GM23338 (cell line): ENCODE measurements around the gene ASPDH. TPM values are rescaled to one million over a fixed set of nuclear protein-coding genes. Genes with fewer than 3 reads are reported as not detected.

ENCODE experiments used
- ATAC-seq: fragments of 200-7000 bp; cut with Tn5 transposase; 3 replicates; pipeline ENCODE4 v1.9.1; 2020
- DNase-seq: peaks from one replicate; pipeline ENCODE4 v3.0.0-alpha.2; 2015; ENCODE audit warnings: low spot score
- H2AFZ ChIP-seq: fragments of 200-600 bp; sonication (generic); 2 replicates; pipeline ENCODE4 v1.8.0; 2016; ENCODE audit warnings: antibody characterized with exemption, mild to moderate bottlenecking, moderate library complexity
- H3F3A ChIP-seq: fragments of 200-600 bp; sonication (generic); replicated peaks from 2 replicates; pipeline ENCODE4 v1.8.0; 2017; ENCODE audit warnings: antibody characterized with exemption, mixed run types, low read depth
- H3K27ac ChIP-seq: fragments of 200-600 bp; sonication (generic); 2 replicates; pipeline ENCODE4 v1.6.1; 2016; ENCODE audit warnings: low read depth
- H3K27me3 ChIP-seq: fragments of 200-600 bp; sonication (generic); 2 replicates; pipeline ENCODE4 v1.8.0; 2016; ENCODE audit warnings: mild to moderate bottlenecking, mixed run types, moderate library complexity; ENCODE audit not compliant: insufficient read depth
- H3K36me3 ChIP-seq: fragments of 200-600 bp; sonication (generic); 2 replicates; pipeline ENCODE4 v1.8.0; 2016; ENCODE audit warnings: mild to moderate bottlenecking; ENCODE audit not compliant: insufficient read depth
- H3K4me1 ChIP-seq: fragments of 200-600 bp; sonication (generic); 2 replicates; pipeline ENCODE4 v1.8.0; 2016; ENCODE audit warnings: mild to moderate bottlenecking, moderate library complexity; ENCODE audit not compliant: insufficient read depth
- H3K4me2 ChIP-seq: fragments of 200-600 bp; sonication (generic); 2 replicates; pipeline ENCODE4 v1.7.1; 2017; ENCODE audit warnings: mixed run types
- H3K4me3 ChIP-seq: fragments of 200-600 bp; sonication (generic); 2 replicates; pipeline ENCODE4 v1.6.1; 2016; ENCODE audit warnings: mixed run types
- H3K79me2 ChIP-seq: fragments of 200-600 bp; sonication (generic); replicated peaks from 2 replicates; pipeline ENCODE4 v1.8.0; 2017; ENCODE audit warnings: mild to moderate bottlenecking; ENCODE audit not compliant: insufficient read depth
- H3K9me2 ChIP-seq: fragments of 200-600 bp; sonication (generic); 2 replicates; pipeline ENCODE4 v1.8.0; 2017; ENCODE audit not compliant: insufficient read depth
- H4K20me1 ChIP-seq: fragments of 200-600 bp; sonication (generic); replicated peaks from 2 replicates; pipeline ENCODE4 v1.8.0; 2017; ENCODE audit warnings: mild to moderate bottlenecking; ENCODE audit not compliant: insufficient read depth
- H3K27ac Mint-ChIP-seq: 2 replicates; pipeline ENCODE4 v1.8.0; 2020; ENCODE audit warnings: inconsistent platforms, mild to moderate bottlenecking, moderate library complexity, mixed read lengths
- H3K27me3 Mint-ChIP-seq: 3 replicates; pipeline ENCODE4 v1.8.0; 2022; ENCODE audit warnings: low read depth, mild to moderate bottlenecking, moderate library complexity, mixed read lengths, inconsistent platforms; ENCODE audit not compliant: insufficient read depth, poor library complexity
- H3K36me3 Mint-ChIP-seq: 3 replicates; pipeline ENCODE4 v1.8.0; 2021; ENCODE audit warnings: low read depth, mild to moderate bottlenecking, inconsistent platforms, moderate library complexity, mixed read lengths
- H3K4me1 Mint-ChIP-seq: 3 replicates; pipeline ENCODE4 v1.8.0; 2020; ENCODE audit warnings: mild to moderate bottlenecking, inconsistent platforms, mixed read lengths
- H3K4me3 Mint-ChIP-seq: 3 replicates; pipeline ENCODE4 v1.8.0; 2021; ENCODE audit warnings: moderate library complexity, mild to moderate bottlenecking, inconsistent platforms, mixed read lengths
- H3K9me3 Mint-ChIP-seq: 3 replicates; pipeline ENCODE4 v1.8.0; 2020; ENCODE audit warnings: moderate library complexity, mild to moderate bottlenecking, inconsistent platforms, mixed read lengths
- CREB1 ChIP-seq: fragments of 250-450 bp; sonication (Bioruptor Pico); IDR thresholded peaks from 2 replicates; pipeline ENCODE4 v1.5.0; 2020; ENCODE audit warnings: low read depth, mild to moderate bottlenecking, moderate library complexity
- EZH2phosphoT487 ChIP-seq: fragments of 200-600 bp; sonication (generic); IDR thresholded peaks from one replicate; pipeline ENCODE4 v1.8.1; 2018; ENCODE audit warnings: antibody characterized with exemption; ENCODE audit not compliant: unreplicated experiment
- ZNF331 ChIP-seq: fragments of 250-450 bp; sonication (Bioruptor Pico); IDR thresholded peaks from 2 replicates; pipeline ENCODE4 v1.5.0; 2020; ENCODE audit warnings: low read depth, mild to moderate bottlenecking, moderate library complexity
- polyA plus RNA-seq: library from polyadenylated mRNA; unstranded; fragments of >200 nt; fragmentation: Nextera tagmentation; extraction: Ambion mirVana; gene quantifications from 2 replicates; pipeline ENCODE4 v1.2.1, GENCODE V29; 2016
- total RNA-seq: library from RNA; depleted of rRNA; stranded (reverse); fragments of >200 nt; shearing (Covaris generic); gene quantifications from 2 replicates; pipeline ENCODE4 v1.2.3, GENCODE V29; 2014
- TF ChIP-seq, protein P1 (sequence below): fragments of 250-450 bp; sonication (Bioruptor Pico); IDR thresholded peaks from 2 replicates; pipeline ENCODE4 v1.5.0; 2020; ENCODE audit warnings: mild to moderate bottlenecking, moderate library complexity

Gene ASPDH
- total and polyA plus RNA-seq, 2 experiments from 2014 or later, result not detected

- no peak for ATAC-seq
- peaks cover 89% of the 10 kb centered on the region for H3K9me3 Mint-ChIP-seq
- Histone ChIP-seq H3K4me3 (no peak overlapping the region), H3F3A (no peaks in the 10 kb centered on the region), H3K4me1 (peaks cover 6% of the 10 kb centered on the region; the same call in 1 of the 2 replicates), H3K27ac (no peak overlapping the region), H3K4me2 (no peak overlapping the region), H3K79me2 (no peaks in the 10 kb centered on the region), H4K20me1 (no peaks in the 10 kb centered on the region), H2AFZ (no peak overlapping the region), H3K9me2 (no peaks in the 10 kb centered on the region), H3K27me3 (peaks cover 12% of the 10 kb centered on the region), H3K36me3 (no peaks in the 10 kb centered on the region)
- H3K36me3 Mint-ChIP-seq, result peaks cover 24% of the 10 kb centered on the region; the same call in 2 of the 3 replicates
- H3K4me1 Mint-ChIP-seq, result no peaks in the 10 kb centered on the region
- TF ChIP-seq, protein P1, sequence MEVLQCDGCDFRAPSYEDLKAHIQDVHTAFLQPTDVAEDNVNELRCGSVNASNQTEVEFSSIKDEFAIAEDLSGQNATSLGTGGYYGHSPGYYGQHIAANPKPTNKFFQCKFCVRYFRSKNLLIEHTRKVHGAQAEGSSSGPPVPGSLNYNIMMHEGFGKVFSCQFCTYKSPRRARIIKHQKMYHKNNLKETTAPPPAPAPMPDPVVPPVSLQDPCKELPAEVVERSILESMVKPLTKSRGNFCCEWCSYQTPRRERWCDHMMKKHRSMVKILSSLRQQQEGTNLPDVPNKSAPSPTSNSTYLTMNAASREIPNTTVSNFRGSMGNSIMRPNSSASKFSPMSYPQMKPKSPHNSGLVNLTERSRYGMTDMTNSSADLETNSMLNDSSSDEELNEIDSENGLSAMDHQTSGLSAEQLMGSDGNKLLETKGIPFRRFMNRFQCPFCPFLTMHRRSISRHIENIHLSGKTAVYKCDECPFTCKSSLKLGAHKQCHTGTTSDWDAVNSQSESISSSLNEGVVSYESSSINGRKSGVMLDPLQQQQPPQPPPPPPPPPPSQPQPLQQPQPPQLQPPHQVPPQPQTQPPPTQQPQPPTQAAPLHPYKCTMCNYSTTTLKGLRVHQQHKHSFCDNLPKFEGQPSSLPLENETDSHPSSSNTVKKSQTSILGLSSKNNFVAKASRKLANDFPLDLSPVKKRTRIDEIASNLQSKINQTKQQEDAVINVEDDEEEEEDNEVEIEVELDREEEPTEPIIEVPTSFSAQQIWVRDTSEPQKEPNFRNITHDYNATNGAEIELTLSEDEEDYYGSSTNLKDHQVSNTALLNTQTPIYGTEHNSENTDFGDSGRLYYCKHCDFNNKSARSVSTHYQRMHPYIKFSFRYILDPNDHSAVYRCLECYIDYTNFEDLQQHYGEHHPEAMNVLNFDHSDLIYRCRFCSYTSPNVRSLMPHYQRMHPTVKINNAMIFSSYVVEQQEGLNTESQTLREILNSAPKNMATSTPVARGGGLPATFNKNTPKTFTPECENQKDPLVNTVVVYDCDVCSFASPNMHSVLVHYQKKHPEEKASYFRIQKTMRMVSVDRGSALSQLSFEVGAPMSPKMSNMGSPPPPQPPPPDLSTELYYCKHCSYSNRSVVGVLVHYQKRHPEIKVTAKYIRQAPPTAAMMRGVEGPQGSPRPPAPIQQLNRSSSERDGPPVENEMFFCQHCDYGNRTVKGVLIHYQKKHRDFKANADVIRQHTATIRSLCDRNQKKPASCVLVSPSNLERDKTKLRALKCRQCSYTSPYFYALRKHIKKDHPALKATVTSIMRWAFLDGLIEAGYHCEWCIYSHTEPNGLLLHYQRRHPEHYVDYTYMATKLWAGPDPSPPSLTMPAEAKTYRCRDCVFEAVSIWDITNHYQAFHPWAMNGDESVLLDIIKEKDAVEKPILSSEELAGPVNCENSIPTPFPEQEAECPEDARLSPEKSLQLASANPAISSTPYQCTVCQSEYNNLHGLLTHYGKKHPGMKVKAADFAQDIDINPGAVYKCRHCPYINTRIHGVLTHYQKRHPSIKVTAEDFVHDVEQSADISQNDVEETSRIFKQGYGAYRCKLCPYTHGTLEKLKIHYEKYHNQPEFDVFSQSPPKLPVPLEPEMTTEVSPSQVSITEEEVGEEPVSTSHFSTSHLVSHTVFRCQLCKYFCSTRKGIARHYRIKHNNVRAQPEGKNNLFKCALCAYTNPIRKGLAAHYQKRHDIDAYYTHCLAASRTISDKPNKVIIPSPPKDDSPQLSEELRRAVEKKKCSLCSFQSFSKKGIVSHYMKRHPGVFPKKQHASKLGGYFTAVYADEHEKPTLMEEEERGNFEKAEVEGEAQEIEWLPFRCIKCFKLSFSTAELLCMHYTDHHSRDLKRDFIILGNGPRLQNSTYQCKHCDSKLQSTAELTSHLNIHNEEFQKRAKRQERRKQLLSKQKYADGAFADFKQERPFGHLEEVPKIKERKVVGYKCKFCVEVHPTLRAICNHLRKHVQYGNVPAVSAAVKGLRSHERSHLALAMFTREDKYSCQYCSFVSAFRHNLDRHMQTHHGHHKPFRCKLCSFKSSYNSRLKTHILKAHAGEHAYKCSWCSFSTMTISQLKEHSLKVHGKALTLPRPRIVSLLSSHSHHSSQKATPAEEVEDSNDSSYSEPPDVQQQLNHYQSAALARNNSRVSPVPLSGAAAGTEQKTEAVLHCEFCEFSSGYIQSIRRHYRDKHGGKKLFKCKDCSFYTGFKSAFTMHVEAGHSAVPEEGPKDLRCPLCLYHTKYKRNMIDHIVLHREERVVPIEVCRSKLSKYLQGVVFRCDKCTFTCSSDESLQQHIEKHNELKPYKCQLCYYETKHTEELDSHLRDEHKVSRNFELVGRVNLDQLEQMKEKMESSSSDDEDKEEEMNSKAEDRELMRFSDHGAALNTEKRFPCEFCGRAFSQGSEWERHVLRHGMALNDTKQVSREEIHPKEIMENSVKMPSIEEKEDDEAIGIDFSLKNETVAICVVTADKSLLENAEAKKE (CRISPR knock-in tag), result no peak
- no peak for DNase-seq
- no peak overlapping the region for H3K4me3 Mint-ChIP-seq
- no peak overlapping the region for H3K27ac Mint-ChIP-seq
- H3K27me3 Mint-ChIP-seq, result peaks cover 11% of the 10 kb centered on the region
Observed at GRCh38 chr19:50517704-50518075, 4.0 kb upstream of the ASPDH start.

DNA sequence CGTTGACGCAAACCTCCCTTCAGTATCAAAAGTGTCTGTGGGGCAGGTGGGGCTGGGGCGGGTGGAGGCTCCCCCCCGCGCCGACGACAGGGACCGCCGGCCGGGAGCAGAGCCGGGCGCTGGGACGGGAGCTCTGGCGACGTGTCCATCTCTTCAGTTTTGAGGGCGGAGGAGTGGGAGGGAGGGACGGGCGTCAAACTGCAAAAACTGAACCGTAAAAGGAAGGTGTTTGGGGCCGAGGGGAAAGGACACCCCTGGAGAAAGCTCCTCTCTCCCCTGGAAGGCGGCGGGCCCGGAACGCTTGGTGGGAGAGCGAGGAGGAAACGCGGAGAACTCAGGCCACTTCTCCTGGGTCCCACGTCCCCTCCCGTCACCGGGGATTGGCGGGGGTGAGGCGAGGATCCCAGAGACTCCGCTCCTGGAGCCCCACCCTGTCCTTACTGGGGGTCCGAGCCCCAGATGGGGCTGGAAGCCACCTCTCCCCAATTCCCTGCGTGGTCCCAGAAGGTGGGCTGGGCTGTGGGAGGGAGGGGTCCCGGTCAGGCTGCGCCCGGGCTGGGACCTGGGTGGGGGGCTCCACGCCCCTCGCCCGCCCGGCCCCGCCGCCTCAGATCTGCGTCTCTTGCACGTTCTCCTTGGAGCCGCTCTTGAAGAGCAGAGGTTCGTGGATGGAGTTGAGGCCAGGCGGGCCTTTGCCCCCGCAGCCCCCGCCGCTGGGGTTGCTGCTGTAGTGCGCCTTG lies 3.4 kb upstream of the ASPDH start:
- H3K4me3 Mint-ChIP-seq, result no peak overlapping the region
- H3K27ac Mint-ChIP-seq, result no peak overlapping the region
- Histone ChIP-seq H3K4me2 (peak overlapping the region; percentile 71), H3K4me1 (peaks cover 6% of the 10 kb centered on the region; the same call in 1 of the 2 replicates), H3K27ac (no peak overlapping the region), H3F3A (no peaks in the 10 kb centered on the region), H3K36me3 (no peaks in the 10 kb centered on the region), H3K79me2 (no peaks in the 10 kb centered on the region), H3K9me2 (no peaks in the 10 kb centered on the region), H2AFZ (peak overlapping the region; percentile 72; the same call in 1 of the 2 replicates), H3K27me3 (peaks cover 12% of the 10 kb centered on the region), H4K20me1 (no peaks in the 10 kb centered on the region), H3K4me3 (peak overlapping the region; percentile 47)
- no peaks in the 10 kb centered on the region for H3K4me1 Mint-ChIP-seq
- H3K27me3 Mint-ChIP-seq, result peaks cover 11% of the 10 kb centered on the region
- ATAC-seq, result no peak
- peaks cover 88% of the 10 kb centered on the region for H3K9me3 Mint-ChIP-seq
- DNase-seq, result peak; percentile 51
- peaks cover 20% of the 10 kb centered on the region; the same call in 2 of the 3 replicates for H3K36me3 Mint-ChIP-seq
- TF ChIP-seq EZH2phosphoT487 (no peak), ZNF331 (CRISPR knock-in tag) (no peak), CREB1 (CRISPR knock-in tag) (no peak)
- TF ChIP-seq, protein P1 (CRISPR knock-in tag), result no peak
